ENCODE measurements around the gene GPC5.

The GPC5 gene

DNA sequence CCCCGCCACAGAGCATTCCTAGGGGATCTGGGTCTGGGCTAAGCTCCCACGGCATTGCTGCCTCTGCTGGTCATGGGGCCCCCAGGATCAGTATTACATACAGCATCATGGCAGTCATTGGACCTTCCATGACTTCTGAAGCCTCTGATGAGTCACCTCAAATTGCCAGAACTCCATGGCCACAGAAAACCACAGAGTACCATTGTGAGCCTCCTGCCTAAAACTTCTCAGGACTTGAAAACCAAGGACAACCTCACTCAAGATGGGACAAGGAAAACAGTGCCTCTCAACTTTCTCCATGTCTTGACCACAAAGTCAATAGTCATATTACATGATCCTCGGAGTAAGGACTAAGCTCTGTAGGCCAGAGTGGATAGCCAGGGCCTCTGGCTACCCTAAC is 306.0 kb downstream of the GPC5 start:
- FAIRE-seq: no peak
- DNase-seq (ENCODE audit: low spot score): no peak

DNA sequence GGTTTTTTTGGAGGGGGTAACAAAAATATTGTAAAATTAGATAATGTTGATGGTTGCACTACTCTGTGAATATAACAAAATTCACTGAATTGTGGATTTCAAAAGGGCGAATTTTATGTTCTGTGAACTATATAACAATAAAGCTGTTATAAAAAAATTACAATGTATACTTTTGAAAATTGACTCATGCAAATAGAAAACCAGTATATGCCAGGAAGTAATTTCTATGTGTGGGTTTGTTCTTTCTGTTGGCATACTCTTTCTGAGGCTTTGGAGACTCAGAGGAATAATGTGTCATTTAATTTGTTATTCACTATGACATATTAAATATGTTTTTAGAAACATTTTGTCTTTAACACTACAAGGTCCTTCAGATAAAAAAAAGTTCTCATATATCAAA is 310.1 kb downstream of the GPC5 start:
- no peak for DNase-seq (ENCODE audit: low spot score)
- no peak for FAIRE-seq

DNA sequence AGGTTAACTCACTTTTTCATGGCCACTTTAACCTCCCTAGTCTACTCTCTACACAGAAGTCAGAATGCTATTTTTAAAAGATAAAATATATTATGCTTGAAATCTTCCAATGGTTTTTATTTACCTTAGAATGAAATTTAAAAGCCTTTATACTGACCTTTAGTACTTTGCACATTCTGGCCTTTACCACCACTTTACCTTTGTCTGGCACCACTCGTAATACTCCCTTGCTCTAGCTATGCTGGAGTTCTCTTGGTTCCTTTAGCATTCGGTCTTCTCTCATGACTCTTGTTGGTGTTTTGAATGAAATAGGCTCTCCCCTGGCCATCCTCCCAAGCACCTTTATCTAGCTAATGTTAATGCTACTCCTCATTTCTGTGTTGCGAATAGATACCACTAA is 310.8 kb downstream of the GPC5 start:
- no peak for DNase-seq (ENCODE audit: low spot score)

DNA sequence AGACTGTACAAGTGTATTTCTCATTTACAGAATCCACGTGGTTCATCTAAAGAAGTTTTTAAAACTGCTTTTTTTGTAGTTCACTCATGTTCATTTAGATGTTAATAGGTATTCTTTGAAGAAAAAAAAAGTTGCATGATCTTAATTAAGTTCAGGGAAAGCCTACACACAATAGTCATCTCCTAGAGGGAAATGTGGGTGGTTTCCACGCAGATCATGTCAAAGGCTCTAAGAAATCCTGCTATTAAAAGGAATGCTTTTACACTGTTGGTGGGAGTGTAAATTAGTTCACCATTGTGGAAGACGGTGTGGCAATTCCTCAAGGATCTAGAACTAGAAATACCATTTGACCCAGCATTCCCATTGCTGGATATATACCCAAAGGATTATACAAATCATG is 312.3 kb downstream of the GPC5 start:
- FAIRE-seq: no peak
- no peak for DNase-seq (ENCODE audit: low spot score)

More for the DNA sequence above, 310.8 kb downstream of the GPC5 start:
- FAIRE-seq: no peak

DNA sequence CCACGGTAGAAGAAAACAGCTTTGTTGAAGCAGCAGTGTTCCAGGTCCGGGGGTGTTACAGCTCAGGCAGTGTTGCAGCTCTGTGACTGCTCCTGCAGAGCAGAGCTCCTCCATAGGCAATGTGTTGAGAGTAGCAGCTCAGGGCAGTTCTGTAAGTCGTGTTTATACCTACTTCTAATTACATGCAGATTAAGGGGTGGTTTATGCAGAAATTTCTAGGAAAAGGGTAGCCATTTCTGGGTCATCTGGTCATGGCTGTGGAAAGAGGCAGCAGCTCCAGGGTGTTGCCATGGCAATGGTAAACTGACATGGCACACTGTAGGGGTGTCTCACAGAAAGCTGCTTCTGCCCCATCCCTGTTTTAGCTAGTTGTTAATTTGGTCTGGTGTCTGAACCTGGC is 316.4 kb downstream of the GPC5 start:
- no peak for FAIRE-seq
- no peak for DNase-seq (ENCODE audit: low spot score)

DNA sequence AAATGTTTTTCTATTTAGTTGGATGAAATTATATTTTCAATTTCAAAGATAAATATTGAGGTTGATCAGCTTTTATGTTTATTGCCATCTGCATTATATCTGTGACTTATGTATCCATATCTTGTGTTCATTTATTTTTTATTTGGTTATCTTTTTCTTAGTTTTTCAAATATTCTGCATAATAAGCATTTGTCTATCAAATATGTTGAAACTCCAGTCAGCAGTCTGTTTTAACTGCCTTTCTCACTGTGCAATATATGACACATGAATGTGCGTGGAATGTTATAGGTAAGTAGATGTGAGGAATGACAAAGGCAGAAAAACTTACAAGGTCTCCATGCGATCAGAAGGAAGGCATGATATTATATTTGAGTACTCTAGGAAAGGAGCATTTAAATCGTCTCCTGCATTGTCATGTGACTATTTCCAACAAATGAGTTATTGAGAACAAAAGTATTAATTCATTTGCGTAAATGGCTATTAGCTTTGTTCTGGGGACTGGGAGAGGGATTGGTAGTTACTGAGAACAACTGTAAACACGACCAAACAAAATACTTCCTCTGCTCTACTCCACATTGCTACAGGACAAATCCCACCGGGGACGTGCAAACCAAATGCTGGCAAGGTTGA is 318.1 kb downstream of the GPC5 start:
- FAIRE-seq: no peak
- DNase-seq (ENCODE audit: low spot score): no peak

DNA sequence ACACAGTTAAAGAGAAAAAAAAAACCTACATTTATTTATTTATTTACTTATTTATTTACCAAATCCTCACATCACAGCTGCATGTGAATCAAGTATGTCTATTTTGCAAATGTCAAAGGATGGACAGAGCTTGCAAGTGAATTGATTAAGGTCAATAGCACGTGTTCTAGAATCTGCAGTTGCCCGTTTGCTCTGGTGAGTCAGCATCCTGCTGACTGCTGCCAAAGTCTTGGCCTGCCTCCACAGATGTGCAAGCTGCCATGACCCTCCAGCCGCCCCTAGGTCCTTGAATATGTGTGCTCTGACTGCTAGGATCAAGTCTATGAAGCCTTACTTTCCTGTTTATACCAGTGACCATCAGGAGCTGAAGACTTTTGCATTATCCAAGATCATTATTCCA is 320.6 kb downstream of the GPC5 start:
- FAIRE-seq (no peak), DNase-seq (ENCODE audit: low spot score) (no peak)

DNA sequence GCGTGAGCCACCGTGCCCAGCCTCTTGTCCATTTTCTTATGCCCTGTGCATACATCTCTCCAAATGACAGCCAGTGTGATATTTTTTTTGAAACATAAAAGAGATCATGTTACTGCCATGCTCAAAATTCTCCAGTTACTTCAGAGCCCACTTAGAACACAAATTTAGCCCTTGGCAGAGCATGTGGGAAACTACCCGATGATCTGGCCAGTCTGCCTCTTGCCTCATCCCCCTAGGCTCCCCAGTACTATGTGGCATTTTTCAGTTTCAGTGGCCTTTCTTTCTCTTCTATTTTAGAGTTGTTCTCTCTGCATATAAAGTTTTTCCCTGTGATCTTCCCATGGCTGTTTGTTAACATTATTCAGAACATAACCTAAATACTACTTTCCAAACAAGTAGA is 323.0 kb downstream of the GPC5 start:
- no peak for DNase-seq (ENCODE audit: low spot score)
- no peak for FAIRE-seq

DNA sequence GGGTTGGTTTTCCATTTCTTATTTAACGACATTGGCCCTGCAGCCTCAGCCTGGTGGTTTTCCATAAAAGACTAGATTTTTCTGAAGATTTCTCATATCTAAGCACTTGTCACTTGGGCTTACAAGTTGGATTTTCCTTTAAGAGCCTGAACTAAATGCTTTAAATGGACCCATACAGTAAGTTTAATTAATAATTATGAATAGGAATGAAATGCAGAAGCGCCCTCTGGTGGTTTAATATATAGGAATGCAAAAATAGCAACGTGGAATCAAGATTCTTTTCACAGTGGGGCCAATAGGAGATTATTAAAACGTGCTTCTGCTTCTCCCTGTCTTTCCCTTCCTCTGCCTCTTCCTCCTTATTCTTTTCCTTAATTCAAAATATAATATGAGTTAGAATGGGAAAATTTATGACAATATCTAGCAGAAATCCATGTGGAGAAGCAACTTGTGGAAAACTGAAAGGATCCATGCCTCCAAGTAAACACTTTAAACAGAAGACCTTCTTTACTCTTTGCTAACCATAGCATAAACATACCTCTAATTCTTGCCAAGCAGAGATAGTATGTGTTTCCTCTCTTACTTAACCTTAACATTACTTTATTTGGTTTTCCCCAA is 324.0 kb downstream of the GPC5 start:
- no peak for FAIRE-seq
- no peak for DNase-seq (ENCODE audit: low spot score)

DNA sequence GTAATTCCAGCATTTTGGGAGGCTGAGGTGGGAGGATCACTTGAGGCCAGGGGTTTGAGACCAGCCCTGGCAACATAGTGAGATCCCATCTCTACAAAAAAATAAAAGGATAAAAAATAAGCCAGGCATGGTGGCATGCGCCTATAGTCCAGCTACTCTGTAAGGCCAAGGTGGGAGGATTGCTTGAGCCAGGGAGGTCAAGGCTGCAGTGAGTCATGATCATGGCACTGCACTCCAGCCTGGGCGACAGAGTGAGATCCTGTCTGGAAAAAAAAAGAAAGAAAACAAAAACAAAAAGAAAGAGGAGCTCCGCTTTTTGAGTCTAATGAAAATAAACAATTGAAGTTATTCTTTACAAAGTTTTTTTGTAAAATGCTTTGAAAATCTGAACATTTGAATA is 326.2 kb downstream of the GPC5 start:
- DNase-seq (ENCODE audit: low spot score) (no peak), FAIRE-seq (no peak)

DNA sequence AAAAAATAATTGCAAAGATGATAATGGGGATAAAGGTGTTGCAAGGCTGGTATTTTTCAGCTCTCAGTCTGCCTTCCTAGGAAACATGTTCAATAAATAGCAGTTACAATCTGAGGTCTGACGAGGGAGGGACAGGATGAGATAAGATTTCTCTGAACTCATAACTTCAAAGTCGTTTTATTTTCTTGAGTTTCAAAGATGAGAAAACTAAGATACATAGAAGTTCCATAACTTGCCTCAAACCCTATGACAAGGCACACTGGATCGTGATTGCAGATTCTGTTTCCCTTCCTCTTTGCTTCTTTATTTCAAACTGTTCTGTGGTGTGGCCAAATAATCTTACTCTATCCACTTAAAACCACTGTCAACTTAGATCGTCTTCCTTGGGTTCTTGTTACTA is 327.2 kb downstream of the GPC5 start:
- no peak for FAIRE-seq
- no peak for DNase-seq (ENCODE audit: low spot score)

DNA sequence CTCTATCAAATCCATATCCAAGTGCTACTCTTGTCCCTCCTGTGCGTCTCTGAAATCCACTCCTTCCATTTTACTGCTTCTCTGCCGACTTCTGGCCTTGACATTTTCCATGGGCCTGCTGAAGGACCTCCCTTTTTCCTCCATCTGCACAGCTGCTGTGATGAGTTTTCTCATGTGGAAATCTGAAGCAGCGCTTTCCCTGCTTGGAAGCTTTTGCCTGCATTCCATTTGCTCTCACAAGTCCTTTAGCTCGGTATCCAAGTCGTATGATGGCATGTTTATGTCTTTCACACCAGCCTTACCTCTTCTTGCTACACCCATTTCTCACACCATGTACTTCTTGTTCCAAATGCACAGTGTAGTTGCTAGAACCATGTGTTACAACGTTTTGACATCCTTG is 328.2 kb downstream of the GPC5 start:
- FAIRE-seq: no peak
- no peak for DNase-seq (ENCODE audit: low spot score)

DNA sequence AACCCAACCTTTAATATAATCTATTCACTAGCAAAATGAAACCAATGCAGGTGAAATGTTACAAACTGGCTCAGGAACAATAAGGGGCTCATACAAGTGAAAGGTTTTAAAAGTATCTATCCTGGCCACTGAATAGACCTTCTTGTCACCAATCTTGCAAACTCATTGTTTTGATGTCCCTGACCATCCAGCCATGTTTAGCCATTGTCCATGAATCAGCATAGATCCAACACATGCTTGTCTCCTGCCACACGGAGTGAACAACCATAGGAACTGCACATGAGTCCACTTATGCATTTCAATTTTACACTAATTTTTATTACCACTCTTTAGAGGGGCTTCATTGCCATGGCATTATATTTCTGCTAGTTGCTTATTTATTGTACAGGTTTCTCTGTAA is 331.4 kb downstream of the GPC5 start:
- FAIRE-seq (no peak), DNase-seq (ENCODE audit: low spot score) (no peak)

DNA sequence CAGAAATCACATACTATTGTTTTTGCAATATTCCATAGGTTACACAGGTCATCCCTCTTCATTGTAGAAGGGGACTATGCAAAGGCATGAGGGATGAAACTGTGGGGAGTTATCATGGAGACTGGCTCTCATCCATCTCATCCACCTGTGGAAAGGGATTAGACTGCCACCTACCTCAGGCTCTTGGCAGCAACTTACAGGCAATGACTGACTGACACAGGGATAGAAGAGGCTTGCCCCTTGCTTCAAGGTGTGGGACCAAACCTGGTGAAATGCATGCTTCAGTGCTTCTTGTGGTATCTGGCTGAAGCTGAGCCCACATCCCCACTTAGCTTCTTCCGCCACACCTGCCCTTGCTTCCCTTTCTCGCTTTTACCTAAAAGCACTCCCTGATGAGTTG is 341.3 kb downstream of the GPC5 start:
- no peak for DNase-seq (ENCODE audit: low spot score)
- FAIRE-seq: no peak

DNA sequence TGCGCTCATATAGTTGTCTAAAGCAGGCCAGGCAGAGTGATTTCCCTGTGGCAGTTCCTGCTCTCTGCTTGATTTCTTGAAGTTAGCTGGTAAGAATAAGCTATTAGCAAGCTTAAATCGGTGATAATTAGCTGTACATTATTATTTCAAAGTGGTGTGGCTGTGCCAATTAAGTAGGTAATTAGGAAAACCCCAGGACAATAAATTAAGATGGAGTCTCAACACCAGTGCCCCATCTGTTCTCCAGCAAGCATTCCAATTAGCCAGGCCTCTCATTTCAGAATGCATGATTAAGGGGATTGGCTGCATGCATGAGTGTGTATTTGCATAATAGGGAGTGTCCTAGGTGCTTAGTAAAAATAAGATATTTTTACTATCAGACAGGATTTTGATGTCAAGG is 342.3 kb downstream of the GPC5 start:
- DNase-seq (ENCODE audit: low spot score) (no peak), FAIRE-seq (no peak)

DNA sequence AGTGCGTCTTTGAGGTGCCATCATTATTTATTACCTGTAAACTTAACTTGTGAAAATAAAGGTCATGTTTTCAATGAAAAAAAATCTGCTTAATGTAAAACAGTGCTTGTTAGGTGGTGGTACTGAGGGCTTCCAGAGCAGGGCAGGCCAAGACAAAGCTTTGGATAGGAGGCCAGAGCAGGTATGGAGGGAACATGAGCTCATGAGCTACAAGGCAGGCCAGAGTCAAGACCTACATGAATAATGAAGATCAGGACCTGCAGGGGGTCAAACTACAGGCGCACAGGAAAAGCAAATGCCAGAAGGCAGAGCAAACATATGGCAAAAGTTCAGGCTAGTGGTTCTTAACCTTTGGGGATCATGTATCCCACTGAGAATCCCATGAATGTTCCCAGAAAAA is 343.5 kb downstream of the GPC5 start:
- DNase-seq (ENCODE audit: low spot score): no peak
- FAIRE-seq: no peak

DNA sequence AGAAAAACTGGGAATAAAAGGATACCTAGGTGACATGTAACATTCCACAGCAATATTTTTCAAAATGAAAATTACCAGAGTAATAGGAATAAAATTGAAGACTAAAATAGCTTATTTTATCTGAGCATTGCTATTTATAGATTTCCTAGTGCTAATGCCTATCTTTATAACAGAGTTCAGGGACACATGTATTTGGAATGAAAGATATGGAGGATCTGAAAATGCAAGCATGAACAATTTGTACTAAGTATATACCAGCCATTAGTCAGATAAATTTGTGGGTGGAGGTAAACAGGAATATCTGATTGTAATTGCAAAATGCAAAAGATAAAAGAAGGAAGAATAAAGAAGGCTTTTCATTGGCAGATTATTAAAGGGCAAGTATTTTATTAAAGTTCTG is 345.9 kb downstream of the GPC5 start:
- FAIRE-seq (no peak), DNase-seq (ENCODE audit: low spot score) (no peak)

DNA sequence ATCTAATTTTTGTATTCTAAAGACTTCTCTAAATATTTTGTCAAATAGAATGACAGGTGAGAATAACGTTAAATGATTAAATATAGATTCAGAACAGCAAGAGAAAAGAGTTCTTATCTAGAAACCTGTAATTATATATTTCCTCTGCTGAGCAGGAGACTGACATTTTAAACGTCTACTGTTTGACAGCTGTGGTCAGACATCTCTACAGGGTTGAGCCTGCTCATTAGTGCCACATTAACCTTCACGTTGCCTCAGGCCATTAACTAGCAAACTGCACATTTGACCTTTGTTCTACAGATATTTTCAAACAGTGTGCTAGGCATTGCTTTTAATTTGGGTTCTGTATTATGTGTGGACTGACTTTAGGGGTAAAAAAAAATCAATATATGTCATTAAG is 347.5 kb downstream of the GPC5 start:
- DNase-seq (ENCODE audit: low spot score) (no peak), FAIRE-seq (no peak)

DNA sequence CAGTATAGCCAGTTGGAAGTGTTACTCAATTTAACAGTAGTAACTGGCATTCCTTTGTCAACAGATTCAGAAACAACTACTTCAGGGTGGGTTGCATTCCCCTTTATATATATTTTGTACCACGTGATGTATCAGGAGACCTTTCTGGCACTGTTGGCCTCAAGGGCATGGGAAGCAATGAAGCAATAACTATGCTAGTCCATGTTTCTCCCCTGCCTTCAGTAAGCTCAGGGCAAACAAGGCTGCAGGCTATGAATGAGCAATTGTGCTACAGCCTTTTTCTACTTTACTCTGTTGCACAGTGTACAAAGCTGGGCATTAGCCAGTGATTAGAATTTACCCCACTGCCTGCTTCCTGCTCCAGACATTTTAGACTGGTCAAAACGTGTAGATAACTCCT is 348.8 kb downstream of the GPC5 start:
- no peak for DNase-seq (ENCODE audit: low spot score)
- FAIRE-seq: no peak

DNA sequence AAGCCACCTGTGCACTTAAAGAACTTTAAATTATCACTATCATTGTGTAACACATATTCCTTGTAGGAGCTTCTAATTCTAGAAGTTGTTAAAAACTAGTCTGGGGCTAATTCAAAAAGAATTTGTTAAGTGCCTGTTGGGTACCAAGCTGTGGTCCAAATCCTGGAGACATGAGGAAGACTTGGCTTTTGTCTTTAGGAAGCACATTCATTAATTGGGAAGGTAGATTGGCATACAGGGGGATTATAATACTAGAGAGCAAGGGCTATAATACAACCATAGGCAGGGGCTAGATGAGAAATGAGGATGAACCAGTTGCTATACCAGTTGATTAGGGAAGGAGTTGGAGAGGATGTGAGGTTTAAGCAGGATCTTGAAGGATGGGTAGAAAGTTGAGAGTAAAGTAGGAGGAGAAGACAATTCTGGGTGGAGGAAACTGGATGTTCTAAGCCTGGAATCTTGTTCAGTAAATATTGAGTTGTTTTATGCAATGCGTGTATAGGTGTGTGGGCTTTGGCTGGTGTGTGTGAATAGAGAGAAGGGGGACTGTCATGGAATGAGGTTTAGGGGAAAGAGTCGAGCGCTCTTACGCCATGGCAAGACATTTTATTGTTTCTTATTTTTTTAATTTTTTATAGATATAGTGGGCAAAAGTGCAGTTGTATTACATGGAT is 350.1 kb downstream of the GPC5 start:
- no peak for FAIRE-seq
- DNase-seq (ENCODE audit: low spot score): no peak

DNA sequence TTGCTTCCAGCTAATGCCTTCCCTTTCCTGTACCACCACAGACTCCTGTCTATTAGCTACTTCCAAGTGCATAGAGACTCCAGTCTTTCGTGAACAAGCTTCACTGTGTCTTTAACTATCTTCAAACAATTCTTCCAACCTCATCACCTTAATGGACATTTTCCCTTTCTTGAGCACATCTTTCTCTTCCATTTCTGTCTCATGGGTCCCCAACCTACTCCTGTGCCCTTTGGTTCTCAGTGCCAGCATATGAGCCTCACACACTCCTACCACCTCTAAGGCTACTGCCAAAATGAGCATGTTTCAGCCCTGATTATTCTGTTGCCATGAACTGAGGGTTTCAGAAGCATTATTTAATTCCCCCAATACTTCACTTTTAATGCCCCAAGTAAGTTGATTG is 360.3 kb downstream of the GPC5 start:
- DNase-seq (ENCODE audit: low spot score) (no peak), FAIRE-seq (no peak)

DNA sequence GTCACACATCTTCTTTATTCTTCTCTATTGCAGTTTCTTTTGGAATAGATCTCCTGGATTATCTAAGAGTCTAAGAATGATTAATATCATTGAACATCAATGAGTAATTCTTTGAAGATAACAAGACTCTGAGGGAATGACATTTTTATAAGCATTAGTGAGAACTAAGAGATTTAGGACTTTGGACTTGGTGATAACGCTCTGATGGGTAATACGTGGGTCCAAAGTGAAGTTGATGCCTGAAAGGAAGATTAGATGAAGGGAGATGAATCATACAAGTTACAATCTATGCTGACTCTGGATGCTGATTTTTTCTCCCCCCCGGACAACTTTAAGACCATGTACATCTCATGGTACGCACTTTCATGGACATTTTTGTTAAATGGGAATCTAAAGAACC is 364.5 kb downstream of the GPC5 start:
- FAIRE-seq: no peak

DNA sequence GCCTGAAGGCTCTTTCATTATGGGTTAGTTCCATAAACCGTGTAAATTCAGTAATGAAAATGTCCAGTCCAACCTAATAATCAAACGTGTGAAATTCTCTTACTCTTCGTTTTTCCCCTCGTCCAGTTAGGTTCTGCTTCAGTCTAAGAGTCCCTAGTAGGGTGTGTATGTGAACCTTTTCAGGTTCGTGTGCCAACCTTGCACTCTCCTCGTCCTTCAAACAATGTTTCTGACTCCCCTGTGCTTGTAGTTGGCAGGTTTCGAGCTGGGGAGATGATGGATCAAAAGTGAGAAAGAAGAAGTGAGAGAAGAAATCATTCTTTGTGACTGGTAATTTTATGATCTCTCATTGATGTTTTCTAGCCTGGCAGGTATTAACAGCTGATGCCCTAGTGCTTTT is 366.1 kb downstream of the GPC5 start:
- no peak for DNase-seq (ENCODE audit: low spot score)
- no peak for FAIRE-seq

More for the DNA sequence above, 364.5 kb downstream of the GPC5 start:
- DNase-seq (ENCODE audit: low spot score): no peak
